Fibroblast of villous mesenchyme (primary cell): ENCODE measurements around the gene FAM20A. TPM values are rescaled to one million over a fixed set of nuclear protein-coding genes. Genes with fewer than 3 reads are reported as not detected.
"Not testable (repeated sequence)": the region's sequence is repeated elsewhere in the genome, so short reads cannot be mapped to it uniquely, and the experiment has no call there.

ENCODE experiments used
- DNase-seq: peaks from one replicate; pipeline ENCODE4 v3.0.0-alpha.2; 2010; ENCODE audit warnings: low read depth
- H3K4me3 ChIP-seq: 2 replicates; pipeline ENCODE4 v1.5.1; 2011; ENCODE audit warnings: low read depth, mild to moderate bottlenecking, low read length
- CTCF ChIP-seq: IDR thresholded peaks from 2 replicates; pipeline ENCODE4 v1.5.1; 2012; ENCODE audit warnings: low read depth, mild to moderate bottlenecking, low read length; ENCODE audit not compliant: insufficient read depth
- total RNA-seq: library from RNA; depleted of rRNA; stranded (reverse); fragments of >200 nt; gene quantifications from 2 replicates; pipeline ENCODE4 v1.2.3, GENCODE V29; 2012

FAM20A gene
- total RNA-seq, 1 donor = 2.2 TPM

GRCh38 chr17:68527314-68527713 lies 73.9 kb downstream of the FAM20A start:
- no peak overlapping the region for H3K4me3 ChIP-seq
- no peak for DNase-seq
- TF ChIP-seq CTCF = no peak

GRCh38 chr17:68526548-68526947 lies 74.6 kb downstream of the FAM20A start:
- TF ChIP-seq CTCF = no peak
- H3K4me3 ChIP-seq = no peak overlapping the region

GRCh38 chr17:68522266-68522665 lies 78.9 kb downstream of the FAM20A start:
- TF ChIP-seq CTCF = no peak
- DNase-seq = no peak
- no peak overlapping the region for H3K4me3 ChIP-seq

More at GRCh38 chr17:68526548-68526947, 74.6 kb downstream of the FAM20A start:
- DNase-seq = no peak

- no peak for DNase-seq
- no peak for TF ChIP-seq CTCF
- no peak overlapping the region for H3K4me3 ChIP-seq
Observed at GRCh38 chr17:68519911-68520310, 81.3 kb downstream of the FAM20A start.

GRCh38 chr17:68519051-68519450 lies 82.1 kb downstream of the FAM20A start:
- not testable (repeated sequence) for DNase-seq, H3K4me3 ChIP-seq

- no peak for DNase-seq
- no peak for TF ChIP-seq CTCF
Observed at GRCh38 chr17:68518063-68518815, 82.9 kb downstream of the FAM20A start.

GRCh38 chr17:68517605-68518004 lies 83.6 kb downstream of the FAM20A start:
- not testable (repeated sequence) for DNase-seq, H3K4me3 ChIP-seq

More at GRCh38 chr17:68518063-68518815, 82.9 kb downstream of the FAM20A start:
- H3K4me3 ChIP-seq = no peak overlapping the region

- no peak for DNase-seq
- H3K4me3 ChIP-seq = no peak overlapping the region
- no peak for TF ChIP-seq CTCF
Observed at GRCh38 chr17:68516732-68517131, 84.4 kb downstream of the FAM20A start.
